GM19023 (cell line): Measurements from ENCODE around the gene WDR20.
A peak's percentile ranks its signal among the peaks of the same experiment; 100 is the strongest.
"Not testable (repeated sequence)": the region's sequence is repeated elsewhere in the genome, so short reads cannot be mapped to it uniquely, and the experiment has no call there.

Experiments
- ATAC-seq: cut with Tn5 transposase; IDR thresholded peaks from one replicate; pipeline ENCODE4 v1.9.1; 2021; ENCODE audit warnings: mild to moderate bottlenecking, moderate library complexity; ENCODE audit not compliant: unreplicated experiment

The WDR20 gene, protein sequence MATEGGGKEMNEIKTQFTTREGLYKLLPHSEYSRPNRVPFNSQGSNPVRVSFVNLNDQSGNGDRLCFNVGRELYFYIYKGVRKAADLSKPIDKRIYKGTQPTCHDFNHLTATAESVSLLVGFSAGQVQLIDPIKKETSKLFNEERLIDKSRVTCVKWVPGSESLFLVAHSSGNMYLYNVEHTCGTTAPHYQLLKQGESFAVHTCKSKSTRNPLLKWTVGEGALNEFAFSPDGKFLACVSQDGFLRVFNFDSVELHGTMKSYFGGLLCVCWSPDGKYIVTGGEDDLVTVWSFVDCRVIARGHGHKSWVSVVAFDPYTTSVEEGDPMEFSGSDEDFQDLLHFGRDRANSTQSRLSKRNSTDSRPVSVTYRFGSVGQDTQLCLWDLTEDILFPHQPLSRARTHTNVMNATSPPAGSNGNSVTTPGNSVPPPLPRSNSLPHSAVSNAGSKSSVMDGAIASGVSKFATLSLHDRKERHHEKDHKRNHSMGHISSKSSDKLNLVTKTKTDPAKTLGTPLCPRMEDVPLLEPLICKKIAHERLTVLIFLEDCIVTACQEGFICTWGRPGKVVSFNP

GRCh38 chr14:102139286-102140026 lies at the start of gene WDR20:
Gene WDR20, plus strand, starts transcription at chr14:102139897. Its CDS starts 27 bp downstream, at chr14:102139924.
- peak; percentile 91 for ATAC-seq

DNA sequence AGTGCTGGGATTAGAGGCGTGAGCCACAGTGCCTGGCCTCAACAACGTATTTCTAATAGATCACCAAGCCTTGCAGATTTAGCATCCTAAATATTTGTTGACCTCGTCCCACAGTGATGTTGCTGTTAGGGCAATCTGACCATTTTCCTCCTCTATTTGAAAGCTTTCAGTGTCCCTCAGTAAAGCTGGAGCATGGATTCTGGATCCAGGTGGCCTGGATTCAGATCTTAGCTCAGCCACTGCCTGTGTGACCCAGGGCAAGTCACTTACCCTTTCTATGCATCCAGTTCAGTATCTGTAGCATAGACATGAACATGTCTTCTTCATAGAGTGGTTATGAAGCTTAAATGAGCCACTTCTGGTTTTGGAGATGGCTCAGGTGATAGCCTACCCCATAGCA lies 49.0 kb upstream of the WDR20 start:
- no peak for ATAC-seq

- no peak for ATAC-seq
These were observed 46.9 kb upstream of the WDR20 start for GRCh38 chr14:102092806-102093205.

DNA sequence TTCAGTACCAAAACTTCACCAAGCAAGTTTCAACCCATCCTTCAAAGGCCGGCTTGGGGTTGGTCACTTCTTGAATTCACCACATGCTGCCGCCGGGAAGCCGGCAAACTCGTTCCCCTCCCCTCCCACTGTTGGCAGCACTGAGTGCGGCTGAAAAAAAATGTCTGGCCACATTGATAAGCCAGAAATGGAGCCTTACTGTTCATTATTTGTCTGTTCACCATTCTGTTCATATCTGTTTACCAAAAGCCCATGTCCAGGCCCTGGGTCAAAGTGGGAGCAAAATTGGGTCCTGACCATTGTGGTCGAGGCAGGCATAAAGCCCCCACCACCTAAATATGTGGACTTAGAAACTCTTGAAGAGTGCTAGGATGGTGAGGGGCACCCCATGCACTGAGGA lies 45.6 kb upstream of the WDR20 start:
- ATAC-seq: no peak

DNA sequence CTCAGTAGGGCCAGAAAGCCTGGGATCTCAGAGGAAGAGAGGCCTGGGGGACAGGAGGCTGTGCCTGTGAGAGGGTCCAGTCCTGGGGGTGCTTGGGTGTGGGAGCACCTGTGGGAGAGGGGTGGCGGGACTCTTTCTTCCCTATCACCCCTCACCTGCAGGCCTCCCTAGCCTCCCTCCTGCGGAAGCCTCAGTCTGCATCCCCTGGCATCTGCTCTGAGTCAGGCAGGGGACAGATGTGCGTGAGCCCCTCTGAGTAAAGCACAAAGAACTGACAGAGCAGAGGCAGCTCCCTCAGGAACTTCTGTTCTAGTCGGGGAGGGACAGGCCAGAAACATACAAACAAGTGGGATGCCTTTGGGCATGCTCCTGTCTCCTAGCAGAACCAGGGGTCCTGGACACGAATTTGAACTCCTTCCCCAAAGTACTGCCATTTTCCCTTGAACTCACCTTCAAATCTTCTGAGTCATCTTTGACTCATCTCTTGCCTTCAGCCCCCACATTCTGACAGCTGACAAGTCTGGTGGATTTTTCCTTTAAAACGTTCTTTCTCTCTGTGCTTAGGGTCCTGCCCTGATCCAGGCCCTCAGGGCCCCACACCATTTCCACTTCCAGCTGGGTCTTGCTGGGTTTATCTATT lies 44.3 kb upstream of the WDR20 start:
- no peak for ATAC-seq

- ATAC-seq: no peak
These were observed 43.7 kb upstream of the WDR20 start for GRCh38 chr14:102095871-102096568.

DNA sequence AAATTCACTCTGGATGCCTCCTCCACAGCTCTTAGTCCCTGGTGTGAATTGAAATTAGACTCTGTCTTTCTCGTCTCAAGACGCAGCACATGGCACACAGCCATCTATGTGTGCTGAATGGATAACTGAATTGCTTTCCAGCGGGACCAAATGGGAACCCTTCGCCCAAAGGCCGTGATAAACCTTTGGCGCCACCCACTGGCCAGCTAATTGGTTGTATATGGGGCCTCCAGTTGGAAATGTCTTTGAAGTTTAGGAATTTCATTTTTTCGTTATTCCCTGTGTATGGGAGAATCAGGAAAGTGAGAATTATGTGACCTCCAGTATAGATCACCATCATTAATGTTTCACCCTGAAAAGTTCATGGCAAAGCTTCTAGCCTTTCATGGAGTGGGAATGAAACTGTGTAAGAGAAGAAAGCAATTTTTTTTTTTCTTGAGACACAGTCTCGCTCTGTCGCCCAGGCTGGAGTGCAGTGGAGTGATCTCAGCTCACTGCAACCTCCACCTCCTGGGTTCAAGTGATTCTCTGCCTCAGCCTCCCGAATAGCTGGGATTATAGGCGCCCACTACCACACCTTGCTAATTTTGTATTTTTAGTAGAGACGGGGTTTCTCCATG lies 43.0 kb upstream of the WDR20 start:
- no peak for ATAC-seq

DNA sequence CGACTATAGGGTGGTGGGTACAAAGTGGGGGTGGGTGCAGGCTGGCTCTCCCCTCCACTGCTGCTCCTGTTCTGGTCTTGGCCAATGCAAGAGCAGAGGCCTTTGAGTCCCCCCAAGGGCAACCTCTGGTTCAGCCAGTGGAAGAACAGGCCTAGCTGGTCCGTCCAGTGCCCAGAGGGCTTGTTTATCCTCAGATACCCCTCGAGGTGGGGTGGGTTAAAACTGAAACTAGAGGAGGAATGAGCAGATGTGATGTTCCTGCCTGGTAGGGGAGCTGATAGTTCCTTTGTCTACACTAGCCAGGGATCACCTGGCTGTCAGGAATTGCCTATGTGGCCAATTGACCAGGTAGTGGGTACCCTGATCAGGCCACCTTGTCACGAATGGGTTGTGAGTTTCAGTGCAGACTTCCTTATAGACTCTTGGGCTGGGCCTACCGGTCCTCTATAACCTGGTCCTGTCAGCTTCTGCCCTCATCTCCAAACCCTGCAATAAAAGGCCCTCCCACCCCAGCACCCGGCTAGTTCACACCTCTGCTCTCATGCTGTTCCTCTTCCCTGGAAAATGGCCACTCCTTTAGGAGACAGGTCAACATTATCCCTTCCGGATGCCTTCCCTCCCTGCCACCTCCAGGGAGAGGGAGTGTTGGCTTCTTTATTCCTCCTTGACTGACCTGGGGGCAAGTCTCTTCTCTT lies 42.1 kb upstream of the WDR20 start:
- no peak for ATAC-seq

DNA sequence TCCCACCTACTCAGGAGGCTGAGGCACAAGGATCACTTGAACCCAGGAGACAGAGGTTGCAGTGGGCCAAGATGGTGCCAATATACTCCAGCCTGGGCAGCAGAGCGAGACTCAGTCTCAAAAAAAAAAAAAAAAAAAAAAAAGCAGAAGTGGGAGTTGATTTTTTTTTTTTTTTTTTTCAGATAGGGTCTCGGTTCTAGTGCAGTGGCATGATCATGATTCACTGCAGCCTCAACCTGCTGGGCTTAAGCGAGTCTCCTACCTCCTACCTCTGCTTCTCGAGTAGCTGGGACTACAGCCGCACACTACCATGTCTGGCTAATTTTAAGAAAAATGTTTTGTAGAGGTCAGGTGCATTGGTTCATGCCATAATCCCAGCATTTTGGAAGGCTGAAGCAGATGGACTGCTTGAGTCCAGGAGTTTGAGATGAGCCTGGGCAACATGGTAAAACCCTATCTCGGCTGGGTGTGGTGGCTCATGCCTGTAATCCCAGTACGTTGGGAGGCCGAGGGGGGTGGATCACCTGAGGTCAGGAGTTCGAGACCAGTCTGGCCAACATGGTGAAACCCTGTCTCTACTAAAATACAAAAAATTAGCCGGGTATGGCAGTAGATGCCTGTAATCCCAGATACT lies 36.5 kb upstream of the WDR20 start:
- peak; percentile 55 for ATAC-seq

DNA sequence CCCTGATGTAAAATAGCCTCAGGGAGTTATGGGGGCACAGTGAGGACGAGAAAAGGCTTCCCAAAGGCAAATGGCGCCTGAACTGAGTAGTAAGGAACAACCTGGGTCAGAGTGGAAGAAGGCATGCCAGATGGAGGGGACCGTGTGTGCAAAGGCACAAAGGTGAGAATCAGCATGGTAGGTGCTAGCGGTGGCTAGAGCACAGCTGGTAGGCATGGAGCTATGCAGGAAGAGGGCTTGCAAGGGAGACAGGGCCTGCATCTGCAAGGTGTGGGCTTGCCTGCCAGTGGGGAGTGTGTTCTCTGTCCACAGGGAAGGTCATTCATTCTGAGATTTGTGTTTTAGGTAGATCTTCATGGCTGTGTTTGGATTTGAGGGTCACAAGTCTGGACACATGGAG lies 34.3 kb upstream of the WDR20 start:
- ATAC-seq: no peak

DNA sequence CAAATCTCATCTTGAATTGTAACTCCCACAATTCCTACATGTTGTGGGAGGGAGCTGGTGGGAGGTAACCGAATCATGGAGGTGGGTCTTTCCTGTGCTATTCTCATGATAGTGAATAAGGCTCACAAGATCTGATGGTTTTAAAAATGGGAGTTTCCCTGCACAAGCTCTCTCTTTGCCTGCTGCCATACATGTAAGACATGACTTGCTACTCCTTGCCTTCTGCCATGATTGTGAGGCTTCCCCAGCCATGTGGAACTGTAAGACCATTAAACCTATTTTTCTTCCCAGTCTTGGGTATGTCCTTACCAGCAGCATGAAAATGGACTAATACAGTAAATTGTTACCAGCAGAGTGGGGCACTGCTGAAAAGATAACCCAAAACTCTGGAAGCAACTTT lies 30.4 kb upstream of the WDR20 start:
- ATAC-seq: not testable (repeated sequence)

GRCh38 chr14:102111101-102111500 lies 28.6 kb upstream of the WDR20 start:
- no peak for ATAC-seq

GRCh38 chr14:102116361-102117180 lies 23.1 kb upstream of the WDR20 start:
- ATAC-seq: no peak

DNA sequence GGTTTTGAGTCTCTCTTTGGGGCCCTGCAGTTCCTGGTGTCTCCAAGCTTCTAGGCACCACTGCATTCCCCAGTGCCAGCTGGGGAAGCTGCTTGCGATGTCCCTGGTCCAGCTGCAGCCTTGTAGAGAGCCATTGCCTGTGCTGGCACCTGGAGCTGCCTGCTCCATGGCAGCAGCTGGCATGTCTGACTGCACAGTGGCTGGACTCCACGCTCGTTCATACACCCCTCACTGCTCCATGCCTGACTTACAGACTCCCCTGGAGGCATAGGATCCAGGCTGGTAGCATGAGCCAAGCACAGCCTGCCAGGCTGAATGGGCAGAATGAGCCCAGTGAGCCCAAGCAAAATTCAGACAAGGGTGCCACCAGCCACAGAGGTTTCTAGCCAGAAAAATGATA lies 21.8 kb upstream of the WDR20 start:
- ATAC-seq: no peak

DNA sequence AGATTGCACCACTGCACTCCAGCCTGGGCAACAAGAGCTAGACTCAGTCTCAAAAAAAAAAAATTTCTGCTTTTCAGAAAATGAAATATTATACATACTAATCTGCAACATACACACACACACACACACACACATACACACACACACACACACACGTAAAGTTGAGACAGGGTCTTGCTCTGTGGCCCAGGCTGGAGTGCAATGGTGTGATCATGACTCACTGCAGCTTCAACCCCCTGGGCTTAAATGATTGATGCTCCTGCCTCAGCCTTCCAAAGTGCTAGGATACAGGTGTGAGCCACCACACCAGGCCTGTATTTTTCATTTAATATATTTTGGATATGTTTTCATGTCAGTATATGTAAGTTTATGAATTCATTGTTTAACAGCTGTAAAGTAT lies 18.8 kb upstream of the WDR20 start:
- no peak for ATAC-seq

DNA sequence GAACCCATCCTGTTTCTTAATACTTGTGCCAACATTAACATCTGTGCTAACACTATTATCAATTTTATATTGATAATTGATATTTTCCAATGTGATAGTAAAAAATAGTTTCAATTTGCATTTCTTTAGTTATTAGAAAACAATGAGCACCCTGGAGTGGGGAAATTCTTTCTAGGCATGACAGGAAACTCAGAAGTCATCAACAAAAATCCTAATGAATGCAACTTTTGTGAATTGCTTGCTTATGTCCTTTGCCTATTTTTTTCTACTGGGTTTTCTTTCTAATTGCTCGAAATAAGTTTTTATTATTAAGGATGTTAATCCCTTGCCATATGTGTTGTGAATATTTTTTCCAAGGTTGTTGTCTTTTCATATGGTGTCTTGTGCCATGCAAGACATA lies 18.1 kb upstream of the WDR20 start:
- ATAC-seq: no peak

GRCh38 chr14:102124419-102124818 lies 15.3 kb upstream of the WDR20 start:
- ATAC-seq: no peak

DNA sequence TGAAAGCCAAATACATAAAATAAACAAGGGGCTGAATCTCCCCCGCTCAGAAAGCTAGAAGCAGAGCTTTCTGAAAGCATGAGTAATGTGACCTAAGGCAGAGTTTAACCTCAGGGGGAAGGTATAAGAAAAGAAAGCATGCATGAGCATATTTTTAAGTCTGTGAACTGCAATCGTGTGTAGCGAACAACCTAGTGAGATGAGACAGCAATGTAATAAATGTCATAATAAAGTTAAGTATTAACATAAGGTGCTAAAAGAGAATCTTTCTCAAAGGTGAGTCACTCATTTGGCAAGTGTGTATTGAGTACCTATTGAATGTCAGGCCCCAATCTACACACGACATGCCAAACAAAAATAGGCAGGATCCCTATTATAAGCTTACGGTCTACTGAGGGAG lies 14.2 kb upstream of the WDR20 start:
- no peak for ATAC-seq
